ENCODE data around the gene PMEL. TPM values are rescaled to one million over a fixed set of nuclear protein-coding genes. Genes with fewer than 3 reads are reported as not detected.

PMEL gene
- total and polyA plus RNA-seq, 8 donors = 0.99 to 3.8 (median 2.6) TPM

- no peak for TF ChIP-seq CTCF (IDR thresholded peaks at IDR 0.05)
Measured at GRCh38 chr12:55957106-55957859, 8.6 kb downstream of the PMEL start.

GRCh38 chr12:55955800-55956508 is 9.9 kb downstream of the PMEL start:
- ATAC-seq (peak; percentile 70), DNase-seq (no peak)
- peaks cover 0 to 35% of the 10 kb centered on the region in 2 donors for H3K36me3 ChIP-seq
- peak in 1 of 2 donors; percentile 21 for TF ChIP-seq CTCF (IDR thresholded peaks at IDR 0.05)
- intact Hi-C loops (cut with DNase I) = no loop called here
- H3K27me3 ChIP-seq = no peaks in the 10 kb centered on the region
- no peak overlapping the region for H3K4me3 ChIP-seq
- no peak overlapping the region for H3K27ac ChIP-seq
- H3K9me3 ChIP-seq = no peaks in the 10 kb centered on the region
- no peaks in the 10 kb centered on the region for H3K4me1 ChIP-seq

More at GRCh38 chr12:55957106-55957859, 8.6 kb downstream of the PMEL start:
- Histone ChIP-seq H3K27ac (no peak overlapping the region), H3K27me3 (no peaks in the 10 kb centered on the region), H3K9me3 (no peaks in the 10 kb centered on the region), H3K36me3 (peaks cover 0 to 22% of the 10 kb centered on the region in 2 donors), H3K4me3 (no peak overlapping the region), H3K4me1 (no peaks in the 10 kb centered on the region)
- intact Hi-C loops (cut with DNase I) = no loop called here
- peak in 1 of 4 donors; percentile 50 for DNase-seq
- peak; percentile 78 for ATAC-seq

GRCh38 chr12:55955344-55955743 is 10.5 kb downstream of the PMEL start:
- Histone ChIP-seq H3K9me3 (no peaks in the 10 kb centered on the region), H3K27me3 (no peaks in the 10 kb centered on the region), H3K4me3 (no peak overlapping the region), H3K4me1 (no peaks in the 10 kb centered on the region), H3K27ac (no peak overlapping the region), H3K36me3 (peaks cover 0 to 39% of the 10 kb centered on the region in 2 donors)
- TF ChIP-seq CTCF (IDR thresholded peaks at IDR 0.05) = no peak
- intact Hi-C loops (cut with DNase I) = no loop called here
- ATAC-seq (no peak), DNase-seq (no peak)

- Histone ChIP-seq H3K4me1 (no peaks in the 10 kb centered on the region), H3K4me3 (no peak overlapping the region), H3K9me3 (no peaks in the 10 kb centered on the region), H3K27me3 (no peaks in the 10 kb centered on the region), H3K27ac (no peak overlapping the region), H3K36me3 (peaks cover 0 to 82% of the 10 kb centered on the region in 2 donors)
- intact Hi-C loops (cut with DNase I) = no loop called here
- no peak for ATAC-seq
- DNase-seq = no peak
- no peak for TF ChIP-seq CTCF (IDR thresholded peaks at IDR 0.05)
Measured at GRCh38 chr12:55946553-55946952, 19.3 kb downstream of the PMEL start.

- H3K36me3 ChIP-seq = peaks cover 0 to 89% of the 10 kb centered on the region in 2 donors
- TF ChIP-seq CTCF (IDR thresholded peaks at IDR 0.05) = no peak
- no peaks in the 10 kb centered on the region for H3K9me3 ChIP-seq
- no peak overlapping the region for H3K4me3 ChIP-seq
- peaks cover 0 to 7% of the 10 kb centered on the region in 2 donors for H3K4me1 ChIP-seq
- H3K27me3 ChIP-seq = no peaks in the 10 kb centered on the region
- intact Hi-C loops (cut with DNase I) = no loop called here
- DNase-seq (no peak), ATAC-seq (no peak)
- H3K27ac ChIP-seq = no peak overlapping the region
Measured at GRCh38 chr12:55942577-55943136, 23.2 kb downstream of the PMEL start.
